ENCODE measurements around the gene DMC1.

DMC1 gene

GRCh38 chr22:38504731-38505540, 65.0 kb downstream of the DMC1 start:
- peak overlapping the region; percentile 93 to 97 for H3K14ac ChIP-seq (ENCODE audit: low read length in 2 of 2)
- peaks cover 11 to 38% of the 10 kb centered on the region in 2 experiments for H3K36me3 ChIP-seq (ENCODE audit: control insufficient read depth in 1 of 2, insufficient read depth in 2 of 2, low read depth in 1 of 2, low read length in 2 of 2)
- peaks cover 4% of the 10 kb centered on the region for H3K79me1 ChIP-seq (replicated peaks; ENCODE audit: low read length, poor library complexity, severe bottlenecking)
- peak overlapping the region; percentile 84 to 92 for H3K4me3 ChIP-seq (ENCODE audit: insufficient read depth in 1 of 2, low read depth in 1 of 2, low read length in 2 of 2)
- H3K18ac ChIP-seq (ENCODE audit: low read depth in 1 of 2, low read length in 2 of 2), result peak overlapping the region; percentile 99 to 100
- peak overlapping the region; percentile 78 to 99 for H3K4ac ChIP-seq (ENCODE audit: low read depth in 1 of 2, low read length in 2 of 2)
- WGBS, result under 1% methylated on average over 31 of the region's 35 CpGs
- H3K27ac ChIP-seq (ENCODE audit: low read length, poor library complexity, severe bottlenecking), result peak overlapping the region; percentile 74
- peak overlapping the region; percentile 99 for H2BK5ac ChIP-seq (ENCODE audit: low read depth, low read length, poor library complexity, severe bottlenecking)
- no peak overlapping the region for H2AFZ ChIP-seq (ENCODE audit: low read depth, low read length)
- peak overlapping the region in 1 of 2 experiments; percentile 29 for H3K23ac ChIP-seq (ENCODE audit: low read length in 2 of 2)
- H3K27me3 ChIP-seq (ENCODE audit: control insufficient read depth in 1 of 2, insufficient read depth in 1 of 2, low read length in 2 of 2), result no peaks in the 10 kb centered on the region
- H2BK12ac ChIP-seq (ENCODE audit: low read length in 2 of 2), result no peak overlapping the region
- peak overlapping the region; percentile 65 for H2AK5ac ChIP-seq (ENCODE audit: low read length, severe bottlenecking)
- peak overlapping the region; percentile 29 for H2BK120ac ChIP-seq (ENCODE audit: low read depth, low read length)
- peak overlapping the region; percentile 99 for H3K9ac ChIP-seq (ENCODE audit: low read length)
- H4K91ac ChIP-seq (ENCODE audit: low read length), result no peak overlapping the region
- DNase-seq, result peak; percentile 71
- no peak overlapping the region for H4K8ac ChIP-seq (ENCODE audit: low read length)
- H3K9me3 ChIP-seq (ENCODE audit: control insufficient read depth, low read length), result no peaks in the 10 kb centered on the region
- H2BK15ac ChIP-seq (ENCODE audit: low read depth, poor library complexity, severe bottlenecking), result no peak overlapping the region
- H3K4me1 ChIP-seq (ENCODE audit: control insufficient read depth, insufficient read depth, low read depth, low read length), result peaks cover 4% of the 10 kb centered on the region
- peak overlapping the region; percentile 45 for H3K4me2 ChIP-seq (ENCODE audit: low read length, poor library complexity, severe bottlenecking)

- peaks cover 4% of the 10 kb centered on the region for H3K79me1 ChIP-seq (replicated peaks; ENCODE audit: low read length, poor library complexity, severe bottlenecking)
- H2BK5ac ChIP-seq (ENCODE audit: low read depth, low read length, poor library complexity, severe bottlenecking), result no peak overlapping the region
- H3K23ac ChIP-seq (ENCODE audit: low read length in 2 of 2), result no peak overlapping the region
- peak overlapping the region; percentile 70 for H3K4me2 ChIP-seq (ENCODE audit: low read length, poor library complexity, severe bottlenecking)
- no peak overlapping the region for H3K18ac ChIP-seq (ENCODE audit: low read depth in 1 of 2, low read length in 2 of 2)
- H3K9ac ChIP-seq (ENCODE audit: low read length), result peak overlapping the region; percentile 99
- DNase-seq, result no peak
- no peak overlapping the region for H2AFZ ChIP-seq (ENCODE audit: low read depth, low read length)
- H3K27me3 ChIP-seq (ENCODE audit: control insufficient read depth in 1 of 2, insufficient read depth in 1 of 2, low read length in 2 of 2), result no peaks in the 10 kb centered on the region
- H3K27ac ChIP-seq (ENCODE audit: low read length, poor library complexity, severe bottlenecking), result no peak overlapping the region
- H4K8ac ChIP-seq (ENCODE audit: low read length), result no peak overlapping the region
- H2AK5ac ChIP-seq (ENCODE audit: low read length, severe bottlenecking), result no peak overlapping the region
- H3K14ac ChIP-seq (ENCODE audit: low read length in 2 of 2), result no peak overlapping the region
- H3K9me3 ChIP-seq (ENCODE audit: control insufficient read depth, low read length), result no peaks in the 10 kb centered on the region
- H4K91ac ChIP-seq (ENCODE audit: low read length), result no peak overlapping the region
- H3K36me3 ChIP-seq (ENCODE audit: control insufficient read depth in 1 of 2, insufficient read depth in 2 of 2, low read depth in 1 of 2, low read length in 2 of 2), result peaks cover 21 to 57% of the 10 kb centered on the region in 2 experiments
- H3K4me3 ChIP-seq (ENCODE audit: insufficient read depth in 1 of 2, low read depth in 1 of 2, low read length in 2 of 2), result peak overlapping the region in 1 of 2 experiments; percentile 84
- no peak overlapping the region for H2BK120ac ChIP-seq (ENCODE audit: low read depth, low read length)
- H3K4ac ChIP-seq (ENCODE audit: low read depth in 1 of 2, low read length in 2 of 2), result no peak overlapping the region
- no peak overlapping the region for H2BK15ac ChIP-seq (ENCODE audit: low read depth, poor library complexity, severe bottlenecking)
- H2BK12ac ChIP-seq (ENCODE audit: low read length in 2 of 2), result no peak overlapping the region
- WGBS, result 90% methylated on average over 2 of the region's 4 CpGs
- peaks cover 4% of the 10 kb centered on the region for H3K4me1 ChIP-seq (ENCODE audit: control insufficient read depth, insufficient read depth, low read depth, low read length)
These were observed 67.0 kb downstream of the DMC1 start for GRCh38 chr22:38503021-38503420.

GRCh38 chr22:38501797-38502672, 67.9 kb downstream of the DMC1 start:
- no peak overlapping the region for H2BK5ac ChIP-seq (ENCODE audit: low read depth, low read length, poor library complexity, severe bottlenecking)
- 97% methylated on average over 8 of the region's 10 CpGs for WGBS
- no peak for DNase-seq
- H2BK120ac ChIP-seq (ENCODE audit: low read depth, low read length), result no peak overlapping the region
- H3K4me1 ChIP-seq (ENCODE audit: control insufficient read depth, insufficient read depth, low read depth, low read length), result peaks cover 4% of the 10 kb centered on the region
- H2AK5ac ChIP-seq (ENCODE audit: low read length, severe bottlenecking), result no peak overlapping the region
- no peak overlapping the region for H4K8ac ChIP-seq (ENCODE audit: low read length)
- H3K4me2 ChIP-seq (ENCODE audit: low read length, poor library complexity, severe bottlenecking), result no peak overlapping the region
- no peaks in the 10 kb centered on the region for H3K9me3 ChIP-seq (ENCODE audit: control insufficient read depth, low read length)
- no peak overlapping the region for H3K18ac ChIP-seq (ENCODE audit: low read depth in 1 of 2, low read length in 2 of 2)
- no peak overlapping the region for H2AFZ ChIP-seq (ENCODE audit: low read depth, low read length)
- H3K27ac ChIP-seq (ENCODE audit: low read length, poor library complexity, severe bottlenecking), result no peak overlapping the region
- no peak overlapping the region for H3K4ac ChIP-seq (ENCODE audit: low read depth in 1 of 2, low read length in 2 of 2)
- no peak overlapping the region for H3K14ac ChIP-seq (ENCODE audit: low read length in 2 of 2)
- no peak overlapping the region for H2BK12ac ChIP-seq (ENCODE audit: low read length in 2 of 2)
- H4K91ac ChIP-seq (ENCODE audit: low read length), result no peak overlapping the region
- H3K27me3 ChIP-seq (ENCODE audit: control insufficient read depth in 1 of 2, insufficient read depth in 1 of 2, low read length in 2 of 2), result no peaks in the 10 kb centered on the region
- no peak overlapping the region for H3K23ac ChIP-seq (ENCODE audit: low read length in 2 of 2)
- H2BK15ac ChIP-seq (ENCODE audit: low read depth, poor library complexity, severe bottlenecking), result no peak overlapping the region
- H3K36me3 ChIP-seq (ENCODE audit: control insufficient read depth in 1 of 2, insufficient read depth in 2 of 2, low read depth in 1 of 2, low read length in 2 of 2), result peaks cover 27 to 67% of the 10 kb centered on the region in 2 experiments
- no peaks in the 10 kb centered on the region for H3K79me1 ChIP-seq (replicated peaks; ENCODE audit: low read length, poor library complexity, severe bottlenecking)
- H3K4me3 ChIP-seq (ENCODE audit: insufficient read depth in 1 of 2, low read depth in 1 of 2, low read length in 2 of 2), result peak overlapping the region in 1 of 2 experiments; percentile 84
- peak overlapping the region; percentile 99 for H3K9ac ChIP-seq (ENCODE audit: low read length)

GRCh38 chr22:38497869-38498268, 72.1 kb downstream of the DMC1 start:
- Histone ChIP-seq H3K27me3 (ENCODE audit: control insufficient read depth in 1 of 2, insufficient read depth in 1 of 2, low read length in 2 of 2) (no peaks in the 10 kb centered on the region), H3K36me3 (ENCODE audit: control insufficient read depth in 1 of 2, insufficient read depth in 2 of 2, low read depth in 1 of 2, low read length in 2 of 2) (peaks cover 45 to 95% of the 10 kb centered on the region in 2 experiments), H3K4ac (ENCODE audit: low read depth in 1 of 2, low read length in 2 of 2) (no peak overlapping the region), H2BK15ac (ENCODE audit: low read depth, poor library complexity, severe bottlenecking) (no peak overlapping the region), H3K4me1 (ENCODE audit: control insufficient read depth, insufficient read depth, low read depth, low read length) (peaks cover 6% of the 10 kb centered on the region), H3K27ac (ENCODE audit: low read length, poor library complexity, severe bottlenecking) (no peak overlapping the region), H3K23ac (ENCODE audit: low read length in 2 of 2) (no peak overlapping the region), H4K8ac (ENCODE audit: low read length) (no peak overlapping the region), H2BK120ac (ENCODE audit: low read depth, low read length) (no peak overlapping the region), H3K79me1 (replicated peaks; ENCODE audit: low read length, poor library complexity, severe bottlenecking) (peaks cover 3% of the 10 kb centered on the region), H3K4me2 (ENCODE audit: low read length, poor library complexity, severe bottlenecking) (no peak overlapping the region), H2BK5ac (ENCODE audit: low read depth, low read length, poor library complexity, severe bottlenecking) (no peak overlapping the region), H2AK5ac (ENCODE audit: low read length, severe bottlenecking) (no peak overlapping the region), H2AFZ (ENCODE audit: low read depth, low read length) (no peak overlapping the region), H4K91ac (ENCODE audit: low read length) (no peak overlapping the region), H3K4me3 (ENCODE audit: insufficient read depth in 1 of 2, low read depth in 1 of 2, low read length in 2 of 2) (no peak overlapping the region), H3K9me3 (ENCODE audit: control insufficient read depth, low read length) (no peaks in the 10 kb centered on the region), H3K9ac (ENCODE audit: low read length) (no peak overlapping the region), H2BK12ac (ENCODE audit: low read length in 2 of 2) (no peak overlapping the region), H3K18ac (ENCODE audit: low read depth in 1 of 2, low read length in 2 of 2) (no peak overlapping the region), H3K14ac (ENCODE audit: low read length in 2 of 2) (no peak overlapping the region)
- no peak for DNase-seq
- no CpG with 5 or more reads among the region's 3 CpGs for WGBS
